GM13977 (cell line): ENCODE data around the gene CMPK2.

Experiments
- DNase-seq: peaks from one replicate; pipeline ENCODE4 v3.0.0; 2012; ENCODE audit warnings: low spot score
- CTCF ChIP-seq: IDR thresholded peaks from 2 replicates; pipeline ENCODE4 v1.5.1; 2012; ENCODE audit warnings: mild to moderate bottlenecking, control low read depth; ENCODE audit not compliant: insufficient read depth; ENCODE audit errors: extremely low read depth, missing control alignments
- in situ Hi-C: fragments of 300-500 bp; cut with MboI; formaldehyde crosslinking; loops from one replicate; pipeline ENCODE4 v1.12.0; 2022; ENCODE audit warnings: low sequenced_read_pairs, low pct_unique_long_range_greater_than_20kb, mixed read lengths, inconsistent platforms; ENCODE audit not compliant: unreplicated experiment

CMPK2 gene

DNA sequence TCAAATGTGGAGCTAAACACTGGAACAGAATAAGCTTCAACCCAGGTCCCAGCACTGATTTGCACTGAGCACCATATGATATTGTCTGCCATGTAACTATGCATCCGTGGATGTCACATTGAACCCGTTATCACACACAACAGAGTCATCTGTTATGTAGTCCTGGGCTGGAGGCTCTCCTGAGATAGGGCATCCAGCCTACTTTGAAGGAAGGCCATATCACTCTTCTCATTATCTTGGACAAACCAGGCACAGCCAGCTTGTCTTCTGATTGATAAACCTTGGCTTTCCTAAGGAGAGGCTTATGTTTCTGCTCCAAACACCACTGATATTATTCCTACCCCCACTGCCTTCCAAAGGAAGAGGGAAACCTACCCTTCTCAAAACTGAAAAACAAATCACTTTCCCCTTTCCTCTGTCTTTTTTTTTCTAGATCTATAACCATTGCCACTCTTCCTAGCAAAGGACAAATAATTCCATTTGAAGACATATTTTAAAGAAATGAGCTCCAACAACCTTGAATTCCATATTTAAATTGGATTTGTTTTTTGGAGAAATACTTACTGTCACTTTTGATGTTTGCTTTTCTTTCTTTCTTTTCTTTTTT, 28.3 kb upstream of the CMPK2 start:
- TF ChIP-seq CTCF, result no peak
- in situ Hi-C loops, result no loop called here

GRCh38 chr2:6888724-6889123, 23.0 kb upstream of the CMPK2 start:
- TF ChIP-seq CTCF, result no peak
- DNase-seq, result no peak
- in situ Hi-C loops, result no loop called here

More for the DNA sequence above, 28.3 kb upstream of the CMPK2 start:
- no peak for DNase-seq

GRCh38 chr2:6887751-6888192, 22.1 kb upstream of the CMPK2 start:
- no peak for TF ChIP-seq CTCF
- in situ Hi-C loops, result no loop called here

DNA sequence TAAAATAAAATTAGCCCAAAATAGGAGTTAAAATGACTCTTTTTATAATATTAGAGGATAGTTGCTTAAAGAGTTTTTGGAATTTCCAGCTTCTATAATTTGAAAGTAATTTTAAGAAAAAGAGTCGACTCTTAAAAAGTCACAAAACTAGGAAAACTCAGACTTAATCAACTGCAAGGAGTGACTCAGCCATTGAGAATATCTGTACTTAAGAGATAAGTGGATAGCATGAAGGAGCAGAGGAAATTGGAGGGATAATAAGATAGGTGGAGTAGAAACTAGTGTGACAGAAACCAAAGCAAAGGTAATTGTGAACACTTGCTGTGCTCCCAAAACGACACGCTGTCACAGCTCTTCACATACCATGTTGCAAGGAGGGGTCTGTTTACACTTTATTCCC, 20.3 kb upstream of the CMPK2 start:
- DNase-seq, result no peak
- in situ Hi-C loops, result no loop called here
- no peak for TF ChIP-seq CTCF

More at GRCh38 chr2:6887751-6888192, 22.1 kb upstream of the CMPK2 start:
- no peak for DNase-seq

DNA sequence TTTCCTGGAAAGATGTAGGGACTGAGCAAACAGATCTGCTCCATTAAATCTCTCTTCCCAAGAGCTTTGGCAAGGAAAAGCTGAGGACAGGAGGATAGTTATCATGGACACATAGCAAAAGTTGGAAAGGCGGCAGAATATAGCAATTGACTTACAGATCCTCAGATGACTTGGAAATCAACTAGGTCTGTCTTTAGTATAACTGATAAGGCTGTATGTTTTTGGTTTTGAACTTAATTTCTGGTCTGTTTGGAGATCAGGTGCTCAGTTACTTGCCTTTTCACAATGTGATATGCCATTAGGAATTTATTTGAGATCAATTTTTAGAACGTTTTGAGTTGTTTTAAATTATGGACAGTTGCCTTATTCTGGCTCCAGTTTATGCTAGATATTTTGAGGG, 19.8 kb upstream of the CMPK2 start:
- no peak for TF ChIP-seq CTCF
- DNase-seq, result no peak
- in situ Hi-C loops, result no loop called here

GRCh38 chr2:6883448-6884122, 17.9 kb upstream of the CMPK2 start:
- in situ Hi-C loops, result no loop called here
- no peak for DNase-seq
- TF ChIP-seq CTCF, result no peak

DNA sequence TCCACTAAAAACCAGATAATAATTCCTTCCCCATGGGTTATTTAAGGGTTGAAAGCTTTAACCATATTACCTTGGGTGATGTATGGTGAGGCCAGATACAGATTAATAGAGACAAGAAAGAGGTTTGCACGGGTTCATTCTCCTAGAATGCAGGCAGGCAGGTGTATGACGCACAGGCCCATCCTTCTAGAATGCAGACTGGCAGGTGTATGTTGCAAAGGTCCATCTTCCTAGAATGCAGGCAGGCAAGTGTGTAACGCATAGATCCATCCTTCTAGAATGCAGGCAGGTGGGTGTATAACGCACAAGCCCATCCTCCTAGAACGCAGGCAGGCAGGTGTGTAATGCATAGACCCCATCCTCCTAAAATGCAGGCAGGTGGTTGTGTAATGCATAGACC, 15.8 kb upstream of the CMPK2 start:
- DNase-seq, result no peak
- in situ Hi-C loops, result no loop called here
- TF ChIP-seq CTCF, result no peak
